Vagina (tissue), 2 donors: ENCODE data around the gene SHANK1. TPM values are rescaled to one million over a fixed set of nuclear protein-coding genes. Genes with fewer than 3 reads are reported as not detected.
A peak's percentile ranks its signal among the peaks of the same experiment; 100 is the strongest.

Source experiments
- DNase-seq, 2 donors: peaks; one replicate each; pipeline ENCODE4 v3.0.0-alpha.2; 2017; ENCODE audit errors: extremely low spot score in 2 of 2
- H3K27ac ChIP-seq: fragments of 200-600 bp; sonication (generic); one replicate; pipeline ENCODE4 v1.5.1; 2019
- H3K27me3 ChIP-seq: fragments of 200-600 bp; sonication (generic); one replicate; pipeline ENCODE4 v1.5.1; 2019
- H3K36me3 ChIP-seq, 2 donors: fragments of 200-600 bp; sonication (generic); one replicate each; pipeline ENCODE4 v1.5.1; 2017 to 2019
- H3K4me1 ChIP-seq: fragments of 200-600 bp; sonication (generic); one replicate; pipeline ENCODE4 v1.5.1; 2019
- H3K4me3 ChIP-seq, 2 donors: fragments of 200-600 bp; sonication (generic); 1 replicate in 1 of 2; 2 replicates in 1 of 2; pipeline ENCODE4 v1.5.1; 2016 to 2019
- H3K9me3 ChIP-seq: fragments of 200-600 bp; sonication (generic); one replicate; pipeline ENCODE4 v1.5.1; 2019
- POLR2A ChIP-seq, 2 donors: fragments of 450-650 bp; IDR thresholded peaks; one replicate each; pipeline ENCODE4 v1.6.1; 2017; ENCODE audit warnings: antibody characterized with exemption in 2 of 2, mild to moderate bottlenecking in 2 of 2, moderate library complexity in 2 of 2
- POLR2AphosphoS5 ChIP-seq, 2 donors: sonication (generic); formaldehyde crosslinking; IDR thresholded peaks; one replicate each; pipeline ENCODE4 v1.9.0; 2017; ENCODE audit warnings: antibody characterized with exemption in 2 of 2, mild to moderate bottlenecking in 2 of 2, low read depth in 1 of 2; ENCODE audit not compliant: insufficient read depth in 1 of 2
- intact Hi-C: fragments of 100-400 bp; cut with DNase I; formaldehyde crosslinking; loops from one replicate; pipeline ENCODE4 v1.15.1; 2023
- total RNA-seq: library from RNA; depleted of rRNA; stranded (reverse); fragments of >200 nt; gene quantifications from one replicate; pipeline ENCODE4 v1.2.3, GENCODE V29; 2016
- TF ChIP-seq, protein P1 (sequence below), 3 experiments: fragments of 450-650 bp in 2 of 3; fragments of 200-600 bp in 1 of 3; sonication (generic) in 1 of 3; IDR thresholded peaks; one replicate each; pipeline ENCODE4 v1.5.1; 2017 to 2019; ENCODE audit warnings: antibody characterized with exemption in 3 of 3, mild to moderate bottlenecking in 2 of 3, moderate library complexity in 2 of 3

The SHANK1 gene
- total RNA-seq, 1 donor from 2014 or later, result 0.98 TPM

DNA sequence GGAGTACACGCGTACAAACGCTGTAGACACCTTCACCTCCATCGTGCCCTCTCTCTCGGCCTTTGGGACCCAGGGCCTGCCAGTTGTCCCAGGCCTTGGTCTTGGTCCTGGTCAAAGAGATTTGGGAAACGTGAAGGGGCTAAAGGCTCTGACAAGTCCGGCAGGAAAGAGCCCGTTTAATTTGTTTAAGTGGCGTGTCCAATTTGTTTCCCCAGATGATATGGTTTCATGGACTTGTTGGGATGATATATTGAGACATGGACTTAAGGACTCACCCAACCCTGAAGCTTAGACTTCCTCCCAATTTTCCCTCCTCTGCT is 6.3 kb upstream of the SHANK1 start:
- Histone ChIP-seq H3K27me3 (no peaks in the 10 kb centered on the region), H3K4me3 (peak overlapping the region; percentile 72 to 78), H3K9me3 (no peaks in the 10 kb centered on the region), H3K36me3 (no peaks in the 10 kb centered on the region), H3K27ac (no peak overlapping the region), H3K4me1 (peaks cover 40% of the 10 kb centered on the region)
- intact Hi-C loops, result no loop called here
- TF ChIP-seq, protein P1, sequence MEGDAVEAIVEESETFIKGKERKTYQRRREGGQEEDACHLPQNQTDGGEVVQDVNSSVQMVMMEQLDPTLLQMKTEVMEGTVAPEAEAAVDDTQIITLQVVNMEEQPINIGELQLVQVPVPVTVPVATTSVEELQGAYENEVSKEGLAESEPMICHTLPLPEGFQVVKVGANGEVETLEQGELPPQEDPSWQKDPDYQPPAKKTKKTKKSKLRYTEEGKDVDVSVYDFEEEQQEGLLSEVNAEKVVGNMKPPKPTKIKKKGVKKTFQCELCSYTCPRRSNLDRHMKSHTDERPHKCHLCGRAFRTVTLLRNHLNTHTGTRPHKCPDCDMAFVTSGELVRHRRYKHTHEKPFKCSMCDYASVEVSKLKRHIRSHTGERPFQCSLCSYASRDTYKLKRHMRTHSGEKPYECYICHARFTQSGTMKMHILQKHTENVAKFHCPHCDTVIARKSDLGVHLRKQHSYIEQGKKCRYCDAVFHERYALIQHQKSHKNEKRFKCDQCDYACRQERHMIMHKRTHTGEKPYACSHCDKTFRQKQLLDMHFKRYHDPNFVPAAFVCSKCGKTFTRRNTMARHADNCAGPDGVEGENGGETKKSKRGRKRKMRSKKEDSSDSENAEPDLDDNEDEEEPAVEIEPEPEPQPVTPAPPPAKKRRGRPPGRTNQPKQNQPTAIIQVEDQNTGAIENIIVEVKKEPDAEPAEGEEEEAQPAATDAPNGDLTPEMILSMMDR (IDR thresholded peaks at IDR 0.05), result no peak
- TF ChIP-seq POLR2AphosphoS5 (IDR thresholded peaks at IDR 0.05; ENCODE audit: insufficient read depth in 1 of 2, low read depth in 1 of 2), result no peak
- TF ChIP-seq POLR2A (IDR thresholded peaks at IDR 0.05), result no peak
- DNase-seq, result no peak

GRCh38 chr19:50725218-50725910 is 5.8 kb upstream of the SHANK1 start:
- no peaks in the 10 kb centered on the region for H3K27me3 ChIP-seq
- no peak for DNase-seq

GRCh38 chr19:50724522-50725217 is 5.1 kb upstream of the SHANK1 start:
- intact Hi-C loops, result no loop called here
- H3K4me3 ChIP-seq, result peak overlapping the region; percentile 72 to 78
- peak; percentile 99 for DNase-seq
- no peaks in the 10 kb centered on the region for H3K9me3 ChIP-seq
- H3K36me3 ChIP-seq, result no peaks in the 10 kb centered on the region
- peak overlapping the region; percentile 78 for H3K27ac ChIP-seq
- no peaks in the 10 kb centered on the region for H3K27me3 ChIP-seq
- H3K4me1 ChIP-seq, result peaks cover 45% of the 10 kb centered on the region
- TF ChIP-seq POLR2A (IDR thresholded peaks at IDR 0.05) (peak in 1 of 2 donors; percentile 66), POLR2AphosphoS5 (IDR thresholded peaks at IDR 0.05; ENCODE audit: insufficient read depth in 1 of 2, low read depth in 1 of 2) (peak; percentile 35 to 71)
- TF ChIP-seq, protein P1 (IDR thresholded peaks at IDR 0.05), result peak; percentile 11 to 70 (median 68)

More at GRCh38 chr19:50725218-50725910, 5.8 kb upstream of the SHANK1 start:
- H3K4me3 ChIP-seq, result peak overlapping the region; percentile 72 to 78
- intact Hi-C loops, result no loop called here
- H3K36me3 ChIP-seq, result no peaks in the 10 kb centered on the region
- H3K4me1 ChIP-seq, result peaks cover 45% of the 10 kb centered on the region
- H3K9me3 ChIP-seq, result no peaks in the 10 kb centered on the region
- peak overlapping the region; percentile 78 for H3K27ac ChIP-seq
- TF ChIP-seq POLR2A (IDR thresholded peaks at IDR 0.05) (no peak), POLR2AphosphoS5 (IDR thresholded peaks at IDR 0.05; ENCODE audit: insufficient read depth in 1 of 2, low read depth in 1 of 2) (no peak)
- TF ChIP-seq, protein P1 (IDR thresholded peaks at IDR 0.05), result no peak

GRCh38 chr19:50723735-50724521 is 4.3 kb upstream of the SHANK1 start:
- Histone ChIP-seq H3K4me1 (peaks cover 48% of the 10 kb centered on the region), H3K27me3 (no peaks in the 10 kb centered on the region), H3K36me3 (no peaks in the 10 kb centered on the region), H3K9me3 (no peaks in the 10 kb centered on the region), H3K4me3 (peak overlapping the region; percentile 72 to 78), H3K27ac (peak overlapping the region; percentile 75)
- TF ChIP-seq POLR2AphosphoS5 (IDR thresholded peaks at IDR 0.05; ENCODE audit: insufficient read depth in 1 of 2, low read depth in 1 of 2), result no peak
- no peak for TF ChIP-seq POLR2A (IDR thresholded peaks at IDR 0.05)
- TF ChIP-seq, protein P1 (IDR thresholded peaks at IDR 0.05), result no peak
- intact Hi-C loops, result no loop called here
- DNase-seq, result no peak
